Measurements from ENCODE around the gene LUC7L2.

- no peak for TF ChIP-seq CTCF (IDR thresholded peaks at IDR 0.05; ENCODE audit: insufficient read depth, low read length)
- TF ChIP-seq POLR2AphosphoS5 (IDR thresholded peaks at IDR 0.05; ENCODE audit: low read depth): peak; percentile 87
- no peak for TF ChIP-seq GABPA (IDR thresholded peaks at IDR 0.05; ENCODE audit: low read depth)
- TF ChIP-seq REST (IDR thresholded peaks at IDR 0.05; ENCODE audit: insufficient replicate concordance, low read depth): peak; percentile 53
- TF ChIP-seq SPI1 (IDR thresholded peaks at IDR 0.05; ENCODE audit: borderline replicate concordance, low read depth): no peak
Observed at GRCh38 chr7:139341058-139341775, 18.5 kb upstream of the LUC7L2 start, which contains the start of gene FMC1.
